ENCODE measurements around the gene SPTB.

SPTB gene

DNA sequence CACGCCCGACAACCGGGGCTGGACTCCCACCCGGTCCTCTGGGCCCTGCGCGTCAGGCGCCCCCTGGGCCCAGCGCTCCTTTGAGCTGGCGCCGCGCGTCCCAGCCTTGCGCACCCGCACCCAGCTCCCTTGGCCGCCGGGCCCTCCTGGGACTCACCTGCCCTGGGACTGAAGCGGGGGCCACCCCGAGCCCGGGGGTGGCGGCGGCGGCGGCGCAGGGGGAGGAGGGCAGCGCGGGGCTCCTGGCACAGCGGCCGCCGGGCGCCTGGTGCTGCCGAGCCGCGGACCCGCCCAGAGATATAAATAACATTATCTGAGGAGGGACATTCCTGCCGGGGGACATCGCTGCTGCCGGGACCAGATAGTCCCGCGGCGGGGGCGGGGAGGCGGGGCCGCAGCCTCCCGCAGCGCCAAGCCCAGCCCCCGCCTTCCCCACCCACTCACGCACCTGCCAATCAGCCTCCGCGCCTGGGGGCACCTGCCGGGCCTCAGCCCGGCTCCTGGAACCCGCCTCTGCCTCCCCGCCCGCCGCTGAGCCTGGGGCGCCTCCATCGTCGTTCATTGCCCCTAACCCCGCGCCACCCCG is at the start of gene SPTB:
Gene SPTB, minus strand, starts transcription at position 273 of the 586 bp plus-strand sequence. CDS start 56,813 bp downstream, outside the sequence.
- no peak for DNase-seq (ENCODE audit: low read depth)
- TF ChIP-seq, protein P1, sequence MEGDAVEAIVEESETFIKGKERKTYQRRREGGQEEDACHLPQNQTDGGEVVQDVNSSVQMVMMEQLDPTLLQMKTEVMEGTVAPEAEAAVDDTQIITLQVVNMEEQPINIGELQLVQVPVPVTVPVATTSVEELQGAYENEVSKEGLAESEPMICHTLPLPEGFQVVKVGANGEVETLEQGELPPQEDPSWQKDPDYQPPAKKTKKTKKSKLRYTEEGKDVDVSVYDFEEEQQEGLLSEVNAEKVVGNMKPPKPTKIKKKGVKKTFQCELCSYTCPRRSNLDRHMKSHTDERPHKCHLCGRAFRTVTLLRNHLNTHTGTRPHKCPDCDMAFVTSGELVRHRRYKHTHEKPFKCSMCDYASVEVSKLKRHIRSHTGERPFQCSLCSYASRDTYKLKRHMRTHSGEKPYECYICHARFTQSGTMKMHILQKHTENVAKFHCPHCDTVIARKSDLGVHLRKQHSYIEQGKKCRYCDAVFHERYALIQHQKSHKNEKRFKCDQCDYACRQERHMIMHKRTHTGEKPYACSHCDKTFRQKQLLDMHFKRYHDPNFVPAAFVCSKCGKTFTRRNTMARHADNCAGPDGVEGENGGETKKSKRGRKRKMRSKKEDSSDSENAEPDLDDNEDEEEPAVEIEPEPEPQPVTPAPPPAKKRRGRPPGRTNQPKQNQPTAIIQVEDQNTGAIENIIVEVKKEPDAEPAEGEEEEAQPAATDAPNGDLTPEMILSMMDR (conservative IDR thresholded peaks at IDR 0.05; ENCODE audit: low read depth, low read length), result no peak
- no peak within 1 kb of the TSS for H3K4me3 ChIP-seq (ENCODE audit: low read depth, low read length)

DNA sequence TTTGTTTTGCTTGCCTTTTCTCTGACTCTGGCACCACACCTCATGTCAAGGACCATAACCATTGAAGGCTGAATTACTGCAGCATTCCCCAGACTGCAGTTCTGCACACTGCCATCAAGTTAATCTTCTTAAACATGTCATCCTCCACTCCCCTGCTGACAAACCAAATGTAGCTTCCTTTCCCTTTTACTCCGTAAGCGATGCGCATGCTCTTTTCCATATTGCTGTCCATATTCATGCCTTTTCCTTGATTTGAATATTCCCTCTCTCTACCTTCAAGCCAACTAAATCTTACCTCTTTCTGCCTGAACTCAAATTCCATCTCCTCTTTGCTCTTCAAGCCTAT is 49.3 kb upstream of the SPTB start:
- H3K4me3 ChIP-seq (ENCODE audit: low read depth, low read length), result no peak overlapping the region
- TF ChIP-seq, protein P1 (conservative IDR thresholded peaks at IDR 0.05; ENCODE audit: low read depth, low read length), result no peak
- no peak for DNase-seq (ENCODE audit: low read depth)

DNA sequence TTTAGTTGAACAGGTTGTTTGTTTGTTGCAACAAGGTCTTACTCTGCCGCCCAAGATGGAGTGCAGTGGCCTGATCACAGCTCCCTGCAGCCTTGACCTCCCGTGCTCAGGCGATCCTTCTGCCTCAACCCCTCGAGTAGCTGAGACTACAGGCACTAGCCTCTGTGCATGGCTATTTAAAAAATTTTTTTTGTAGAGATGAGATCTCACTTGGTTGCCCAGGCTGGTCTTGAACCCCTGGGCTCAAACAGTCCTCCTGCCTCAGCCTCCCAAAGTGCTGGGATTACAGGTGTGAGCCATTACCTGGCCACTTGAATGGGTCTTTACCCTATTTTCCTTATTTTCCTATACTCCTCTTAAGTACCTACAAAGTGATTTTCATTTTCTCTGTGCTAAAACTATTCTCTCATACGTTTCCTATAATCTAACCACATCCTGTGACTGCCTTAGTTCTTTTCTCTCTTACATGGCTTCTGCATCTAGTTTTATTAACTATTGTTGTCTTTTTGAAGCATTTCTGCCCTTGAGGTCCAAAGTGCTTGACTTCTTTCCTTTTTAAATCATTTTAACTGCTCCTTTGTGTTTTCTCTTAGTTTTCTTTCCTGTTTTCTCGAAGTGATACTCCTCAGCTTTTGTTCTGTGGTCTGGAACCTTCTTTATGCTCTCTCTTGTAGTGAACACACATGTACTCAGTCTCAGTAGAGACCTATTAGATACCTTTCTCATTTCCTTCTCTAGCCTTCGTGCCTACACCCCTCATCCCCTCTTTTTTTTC is 48.7 kb upstream of the SPTB start:
- DNase-seq (ENCODE audit: low read depth), result no peak
- no peak overlapping the region for H3K4me3 ChIP-seq (ENCODE audit: low read depth, low read length)
- TF ChIP-seq, protein P1 (conservative IDR thresholded peaks at IDR 0.05; ENCODE audit: low read depth, low read length), result no peak

DNA sequence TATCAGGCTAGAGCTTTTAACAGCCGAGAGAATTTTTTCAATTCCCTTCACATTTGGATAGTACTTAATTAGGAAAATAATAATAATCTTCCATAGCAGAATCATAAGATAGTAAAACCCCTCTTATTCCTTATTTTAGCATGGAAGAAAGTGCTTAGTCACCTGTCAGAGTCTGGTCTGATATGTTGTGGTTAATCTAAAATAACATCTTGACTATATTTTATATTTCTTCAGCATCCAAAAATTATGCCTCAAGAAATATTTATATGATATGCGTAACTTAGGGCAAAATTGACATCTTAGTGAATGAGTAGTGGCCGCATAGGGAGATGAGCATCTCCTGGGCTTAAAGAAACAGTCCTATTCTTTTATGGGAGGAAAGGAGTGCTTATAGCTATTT is 47.3 kb upstream of the SPTB start:
- no peak overlapping the region for H3K4me3 ChIP-seq (ENCODE audit: low read depth, low read length)
- TF ChIP-seq, protein P1 (conservative IDR thresholded peaks at IDR 0.05; ENCODE audit: low read depth, low read length), result no peak
- DNase-seq (ENCODE audit: low read depth), result no peak

DNA sequence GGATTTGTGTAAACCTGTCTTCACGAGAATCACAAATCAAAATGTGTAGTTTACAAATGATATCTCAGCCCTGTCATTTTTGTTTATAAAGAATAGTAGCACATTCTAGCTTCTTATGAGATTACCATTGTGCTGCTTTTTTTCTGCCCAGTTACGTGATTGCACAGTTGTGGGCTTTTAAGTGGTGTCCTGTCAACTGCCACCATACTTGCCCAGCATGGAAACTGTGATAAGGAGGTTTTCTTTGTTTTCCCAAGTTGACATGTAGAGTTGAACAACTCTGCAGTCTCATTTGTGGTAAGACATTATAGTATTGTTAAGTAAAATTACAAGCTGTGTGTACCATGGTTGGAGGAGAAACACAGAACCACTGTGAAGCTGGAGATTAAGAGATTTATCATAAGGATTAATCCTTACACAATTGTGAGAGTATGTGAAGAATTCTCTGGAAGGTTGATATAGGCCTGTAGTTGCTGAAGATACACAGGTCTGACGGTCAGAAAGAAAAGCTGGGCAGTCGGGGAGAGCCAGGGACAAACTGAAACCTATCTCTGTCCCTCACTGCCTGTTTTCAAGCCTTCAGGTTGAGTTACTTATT is 46.8 kb upstream of the SPTB start:
- TF ChIP-seq, protein P1 (conservative IDR thresholded peaks at IDR 0.05; ENCODE audit: low read depth, low read length), result no peak
- no peak for DNase-seq (ENCODE audit: low read depth)
- no peak overlapping the region for H3K4me3 ChIP-seq (ENCODE audit: low read depth, low read length)

DNA sequence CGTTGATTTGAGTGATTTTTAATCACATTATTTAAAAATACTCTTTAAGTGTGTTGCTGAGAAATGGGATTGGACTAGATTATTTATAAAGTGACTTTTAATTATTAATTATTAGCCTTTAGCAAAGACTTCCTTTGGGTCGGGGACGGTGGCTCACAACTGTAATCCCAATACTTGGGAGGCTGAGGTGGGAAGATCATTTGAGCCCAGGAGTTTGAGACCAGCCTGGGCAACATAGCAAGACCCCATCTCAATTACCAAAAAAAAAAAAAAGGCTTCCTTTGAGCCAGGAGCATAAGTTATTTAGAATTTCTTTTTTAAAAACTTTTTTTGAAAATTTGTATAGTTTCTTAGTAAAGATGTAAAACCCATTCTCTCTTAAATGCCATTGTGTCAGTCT is 43.3 kb upstream of the SPTB start:
- H3K4me3 ChIP-seq (ENCODE audit: low read depth, low read length), result no peak overlapping the region
- TF ChIP-seq, protein P1 (conservative IDR thresholded peaks at IDR 0.05; ENCODE audit: low read depth, low read length), result no peak
- DNase-seq (ENCODE audit: low read depth), result no peak

Data from choroid plexus epithelial cell (primary cell).